Skin of body (tissue), 2 donors: ENCODE measurements around the gene GPR158. TPM values are rescaled to one million over a fixed set of nuclear protein-coding genes. Genes with fewer than 3 reads are reported as not detected.

Experiments
- DNase-seq: peaks from one replicate; lab custom pipeline; 2025; lab: John Stamatoyannopoulos, UW
- total RNA-seq: library from RNA; depleted of rRNA; stranded (reverse); fragments of >200 nt; gene quantifications from one replicate; pipeline ENCODE4 v1.2.3, GENCODE V29; 2014

GPR158 gene
- total RNA-seq, 1 donor from 2014 or later: 0.10 TPM

DNA sequence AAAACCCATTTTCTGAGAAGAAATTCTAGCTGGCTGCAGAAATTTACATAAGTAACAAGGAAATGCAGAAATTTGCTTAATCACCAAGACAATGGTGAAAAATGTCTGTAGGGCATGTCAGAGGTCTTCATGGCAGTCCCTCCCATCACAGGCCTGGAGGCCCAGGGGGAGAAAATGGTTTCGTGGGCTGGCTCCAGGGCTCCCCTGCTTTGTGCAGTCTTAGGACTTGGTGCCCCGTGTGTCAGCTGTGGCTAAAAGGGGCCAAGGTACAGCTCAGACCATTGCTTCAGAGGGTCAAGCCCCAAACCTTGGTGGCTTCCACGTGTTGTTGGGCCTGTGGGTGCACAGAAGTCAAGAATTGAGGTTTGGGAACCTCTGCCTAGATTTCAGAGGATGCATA lies 215.9 kb downstream of the GPR158 start:
- DNase-seq: no peak

DNA sequence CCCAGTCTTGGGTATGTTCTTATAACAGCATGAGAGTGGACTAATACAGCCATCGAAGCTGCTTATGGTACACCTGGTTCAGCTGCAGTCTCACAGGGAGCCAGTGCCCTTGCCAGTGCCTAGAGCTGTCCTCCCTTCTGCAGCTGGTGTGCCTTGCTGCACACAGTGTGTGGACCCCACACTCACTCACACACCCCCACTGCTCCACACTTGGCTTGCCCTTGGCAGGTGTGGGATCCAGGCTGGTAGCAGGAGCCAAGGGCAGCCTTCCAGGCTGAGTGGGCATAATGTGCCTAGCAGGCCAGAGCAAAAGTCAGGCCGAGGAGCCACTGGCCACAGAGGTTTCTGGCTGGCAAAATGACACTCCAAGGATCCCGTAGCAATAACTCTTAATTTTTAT lies 217.3 kb downstream of the GPR158 start:
- no peak for DNase-seq

GRCh38 chr10:25393621-25394020 lies 218.8 kb downstream of the GPR158 start:
- no peak for DNase-seq

DNA sequence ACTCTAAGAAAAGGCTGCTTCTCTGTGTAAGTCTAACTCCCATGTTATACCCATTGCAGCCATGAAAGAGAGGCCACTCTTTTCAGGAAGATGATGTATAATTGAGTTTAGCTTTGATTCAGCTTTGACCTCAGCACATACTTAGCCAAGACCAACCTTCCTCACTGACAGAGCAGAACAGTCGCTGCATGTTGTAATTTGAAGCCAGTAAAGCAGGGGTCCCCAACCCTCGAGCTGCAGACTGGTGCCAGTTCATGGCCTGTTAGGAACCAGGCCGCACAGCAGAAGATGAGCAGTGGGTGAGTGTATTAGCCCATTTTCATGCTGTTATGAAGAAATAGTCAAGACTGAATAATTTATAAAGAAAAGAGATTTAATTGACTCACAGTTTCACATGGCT lies 223.9 kb downstream of the GPR158 start:
- DNase-seq: no peak

DNA sequence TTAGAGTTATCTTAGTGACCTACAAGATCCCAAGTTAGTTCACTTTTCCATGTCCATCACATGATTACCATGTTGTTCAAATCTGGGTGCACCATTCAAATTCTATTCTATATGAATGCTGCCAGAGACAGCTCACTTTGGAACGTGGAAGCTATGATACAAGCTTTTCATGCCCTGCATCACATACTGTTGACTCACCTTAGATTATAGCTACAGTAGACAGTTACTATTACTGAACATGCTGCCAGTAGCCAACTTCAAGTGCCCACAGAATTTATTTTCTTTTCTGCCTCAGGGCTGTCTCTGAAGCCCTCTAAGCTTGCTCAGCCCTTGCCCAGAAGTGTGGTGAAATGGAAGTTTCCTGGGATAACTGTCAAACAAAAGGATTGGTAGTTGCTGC lies 231.1 kb downstream of the GPR158 start:
- no peak for DNase-seq

- no peak for DNase-seq
These were observed 242.8 kb downstream of the GPR158 start for GRCh38 chr10:25417611-25418010.

DNA sequence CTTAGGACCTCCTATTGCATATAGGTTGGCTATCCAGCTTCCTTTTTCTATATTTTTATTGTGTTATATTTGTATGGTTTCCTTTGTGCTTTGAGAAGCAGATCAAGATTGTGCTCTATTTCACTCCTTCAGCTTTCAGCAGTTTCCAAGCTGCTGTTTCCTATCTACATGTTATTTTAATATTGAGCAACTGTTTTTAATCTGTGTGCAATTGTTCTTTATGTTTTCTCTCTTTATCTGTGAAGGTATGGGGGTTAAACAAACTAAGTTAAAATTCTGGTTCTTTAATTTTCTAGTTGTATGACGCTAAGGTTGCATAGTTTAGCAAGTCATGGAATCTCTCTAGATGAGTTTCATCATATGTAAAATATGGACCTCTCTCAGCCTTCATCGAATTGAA lies 251.0 kb downstream of the GPR158 start:
- DNase-seq: no peak

DNA sequence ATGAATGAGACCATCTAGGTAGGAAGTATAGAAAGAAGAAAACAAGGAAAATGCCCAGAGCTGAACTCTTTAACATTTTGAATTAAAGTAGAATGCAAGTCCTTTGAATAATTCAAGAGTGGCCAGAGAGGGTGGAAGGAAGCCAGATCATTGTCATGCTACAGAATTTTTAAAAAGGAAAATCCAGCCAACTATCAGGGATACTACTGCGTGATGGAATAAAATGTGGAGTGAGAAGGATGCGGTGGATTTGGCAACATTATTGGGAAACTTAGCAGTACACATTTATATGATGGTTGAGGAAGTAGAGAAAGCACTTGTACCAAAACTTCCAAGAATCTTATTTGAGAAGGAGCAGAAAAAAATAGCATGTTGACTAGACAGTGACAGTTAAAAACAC lies 261.6 kb downstream of the GPR158 start:
- DNase-seq: no peak

GRCh38 chr10:25441270-25441669 lies 266.5 kb downstream of the GPR158 start:
- DNase-seq: no peak

DNA sequence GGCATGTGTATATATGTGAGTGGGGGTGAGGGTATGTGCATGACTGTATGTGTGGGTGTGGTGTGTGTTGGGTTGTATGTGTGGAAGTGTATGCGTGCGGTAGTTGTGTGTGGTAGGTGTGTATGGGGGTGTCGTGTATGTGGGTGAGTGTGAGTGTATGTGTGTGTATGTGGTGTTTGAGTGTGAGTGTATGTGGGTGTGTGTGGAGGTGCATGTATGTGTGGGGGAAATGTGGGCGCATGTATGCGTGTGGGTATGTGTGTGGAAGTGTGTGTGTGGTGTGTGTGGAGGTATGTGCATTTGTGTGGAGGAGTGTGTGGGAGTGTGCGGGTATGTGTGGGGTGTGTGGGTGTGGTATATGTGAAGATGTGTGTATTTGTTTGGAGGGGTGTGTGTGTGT lies 269.5 kb downstream of the GPR158 start:
- no peak for DNase-seq

GRCh38 chr10:25451401-25451800 lies 276.6 kb downstream of the GPR158 start:
- DNase-seq: no peak

- no peak for DNase-seq
These were observed 278.8 kb downstream of the GPR158 start for GRCh38 chr10:25453619-25454018.

GRCh38 chr10:25455980-25456567 lies 281.3 kb downstream of the GPR158 start:
- DNase-seq: no peak

DNA sequence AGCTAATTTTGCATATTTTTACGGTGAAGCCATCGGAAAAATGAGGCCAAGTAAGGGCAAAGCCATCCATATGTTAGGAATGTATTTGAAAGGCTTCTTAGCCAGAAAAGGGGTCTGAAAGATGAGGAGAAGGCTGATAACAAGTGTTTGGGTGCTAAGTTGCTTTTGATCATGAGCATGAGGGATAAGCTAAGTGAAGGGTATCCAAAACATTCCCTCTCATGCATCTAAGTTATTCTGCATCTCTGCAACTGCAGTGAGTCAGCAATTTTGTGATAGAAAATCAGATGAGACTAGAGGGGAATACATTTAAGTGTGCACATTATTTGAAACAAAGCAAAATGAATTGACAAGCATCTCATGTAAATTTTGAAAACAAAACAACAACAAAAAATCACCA lies 282.8 kb downstream of the GPR158 start:
- DNase-seq: no peak

DNA sequence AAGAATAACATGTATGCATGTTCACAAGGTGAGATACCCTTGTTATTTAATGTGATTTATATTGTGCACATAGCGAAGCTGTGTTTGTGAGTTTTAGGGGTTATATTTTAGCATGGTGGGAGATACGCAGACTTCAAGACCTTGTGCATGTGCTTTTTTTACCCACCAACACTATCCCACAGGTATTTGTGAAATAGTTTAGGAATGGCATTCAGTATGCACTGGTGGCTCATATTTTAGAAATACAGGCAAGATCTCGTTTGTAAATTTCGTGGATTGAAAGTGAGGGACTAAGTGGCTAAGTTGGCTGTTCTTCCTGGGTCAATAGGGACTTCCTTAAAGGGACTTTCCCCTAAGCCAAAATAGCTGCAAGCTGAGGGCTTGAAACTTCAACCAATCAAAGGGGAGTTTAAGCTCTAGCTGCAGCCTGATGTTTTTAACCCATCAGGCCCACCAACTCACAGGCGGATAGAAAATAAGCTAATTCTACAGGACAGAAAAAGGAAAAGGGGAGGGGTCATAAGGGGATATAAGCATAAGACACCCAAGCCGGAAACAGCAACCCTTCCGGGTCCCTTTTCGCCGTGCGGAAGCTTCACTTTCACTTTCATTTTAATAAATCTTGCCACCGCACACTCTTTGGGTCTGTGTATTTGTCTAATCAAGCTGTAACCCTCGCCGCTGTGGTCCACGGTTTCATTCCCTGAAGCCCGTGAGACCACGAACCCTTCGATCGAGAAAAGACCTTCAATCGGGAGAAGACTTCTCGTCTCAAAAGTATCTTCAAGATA lies 291.0 kb downstream of the GPR158 start:
- DNase-seq: no peak

- DNase-seq: no peak
These were observed 293.1 kb downstream of the GPR158 start for GRCh38 chr10:25467881-25468280.

- DNase-seq: no peak
These were observed 306.7 kb downstream of the GPR158 start for GRCh38 chr10:25481467-25481866.

- DNase-seq: no peak
These were observed 309.2 kb downstream of the GPR158 start for GRCh38 chr10:25483999-25484398.

DNA sequence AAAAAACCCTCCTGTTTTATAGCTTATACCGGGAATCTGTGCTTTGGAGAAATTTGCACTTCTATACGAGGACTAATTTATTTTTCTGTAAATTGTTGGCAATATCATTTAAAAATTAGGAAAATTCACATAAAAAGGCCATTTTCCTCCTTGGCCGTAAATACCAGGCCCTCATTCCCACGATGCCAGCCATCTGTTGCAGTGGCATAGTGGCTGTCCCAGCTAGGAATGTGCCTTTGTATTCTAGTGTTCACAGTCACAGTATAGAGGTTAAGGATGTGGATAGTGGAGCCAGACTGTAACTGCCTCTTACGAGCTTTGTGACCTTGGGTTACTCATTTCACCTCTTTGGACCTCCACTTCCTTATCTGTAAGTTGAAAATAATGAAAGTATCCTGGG lies 312.5 kb downstream of the GPR158 start:
- no peak for DNase-seq

DNA sequence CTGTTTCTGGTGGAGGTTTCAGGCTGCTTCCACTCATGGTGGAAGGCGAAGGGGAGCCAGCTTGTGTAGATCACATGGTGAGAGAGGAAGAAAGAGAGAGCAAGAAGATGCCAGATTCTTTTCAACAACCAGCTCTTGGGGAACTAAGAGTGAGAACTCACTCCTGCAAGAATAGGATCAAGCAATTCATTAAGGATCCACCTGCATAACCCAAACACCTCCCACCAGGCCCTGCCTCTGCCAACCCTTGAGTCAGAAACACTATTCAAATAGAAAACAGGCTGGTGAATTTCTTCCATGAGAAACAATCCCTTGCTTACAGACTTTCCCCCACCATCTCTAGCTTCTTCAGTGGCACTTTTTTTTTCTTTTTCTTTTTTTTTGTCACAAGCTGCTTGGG lies 317.2 kb downstream of the GPR158 start:
- DNase-seq: no peak

GRCh38 chr10:25492680-25493079 lies 317.9 kb downstream of the GPR158 start:
- no peak for DNase-seq

DNA sequence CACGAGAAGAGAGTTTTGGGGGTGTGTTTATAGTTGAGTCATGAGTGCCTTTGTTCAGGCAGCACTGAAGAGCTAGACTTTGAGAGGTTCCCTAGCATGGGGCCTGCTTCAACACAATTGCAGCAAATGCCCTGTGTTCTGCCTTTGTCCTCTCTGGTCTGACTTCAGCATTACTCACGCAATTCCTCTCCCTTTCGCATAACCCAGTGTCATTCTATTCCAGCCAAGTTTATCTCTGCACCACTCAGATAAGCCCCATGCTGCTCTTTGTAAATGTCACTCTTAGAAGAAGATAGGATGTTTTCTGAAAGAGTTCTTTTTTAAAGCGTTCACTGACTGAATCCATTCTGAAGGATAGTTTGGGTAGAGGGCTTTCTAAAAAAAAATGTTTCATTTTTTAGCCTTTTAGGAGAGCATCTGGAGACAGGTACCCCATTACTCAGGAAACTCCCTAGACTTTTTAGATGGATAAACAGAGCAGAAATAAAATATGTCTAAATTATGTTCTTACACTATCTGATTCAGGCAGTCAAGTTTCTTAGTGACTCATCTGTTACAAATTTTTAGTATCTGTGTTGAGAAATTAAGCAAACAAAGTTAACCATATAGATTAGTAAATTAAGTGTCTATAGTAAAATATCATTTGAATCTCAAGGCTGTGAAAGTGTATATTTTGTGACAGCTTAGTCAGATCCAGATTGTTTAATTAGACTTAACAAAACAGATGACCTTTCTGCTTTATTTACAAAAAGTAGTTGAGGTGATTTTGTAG lies 318.5 kb downstream of the GPR158 start:
- no peak for DNase-seq

GRCh38 chr10:25497246-25497645 lies 322.4 kb downstream of the GPR158 start:
- no peak for DNase-seq
